ENCODE data around the gene SNRNP200.

DNA sequence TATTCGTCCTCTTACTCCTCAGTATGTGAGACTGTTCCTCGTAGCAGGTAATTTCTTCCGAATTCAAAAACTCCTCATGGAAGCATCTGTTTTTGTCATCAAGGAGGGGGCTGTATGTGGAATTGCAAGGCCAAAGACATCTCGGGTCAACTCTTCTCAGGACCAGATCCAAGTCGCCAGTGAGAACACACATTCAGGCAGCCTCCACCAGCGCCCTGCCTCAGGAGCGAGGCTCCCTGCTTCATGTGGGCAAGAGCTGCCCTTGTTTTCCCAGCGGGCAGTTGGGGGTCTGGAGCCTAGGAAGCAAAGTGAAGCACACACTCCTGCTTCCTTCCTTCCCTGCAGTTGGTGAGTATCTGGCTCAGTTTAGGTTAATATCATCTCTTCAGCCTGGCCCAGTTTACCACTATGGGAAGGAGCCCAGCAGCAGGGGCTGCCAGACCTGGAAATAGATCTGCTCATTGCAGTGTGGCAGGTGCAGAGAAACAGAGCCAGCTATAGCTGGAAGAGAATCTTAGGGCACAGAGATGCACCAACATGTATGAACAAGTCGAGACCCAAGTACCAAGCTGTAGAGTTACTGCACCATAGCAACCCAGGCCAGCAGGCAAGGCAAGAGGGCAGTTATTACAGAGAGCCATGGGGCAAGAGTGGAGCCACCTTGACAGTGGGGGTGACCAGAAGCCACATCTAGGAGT is 64.9 kb downstream of the SNRNP200 start:
- TF ChIP-seq, protein P1, sequence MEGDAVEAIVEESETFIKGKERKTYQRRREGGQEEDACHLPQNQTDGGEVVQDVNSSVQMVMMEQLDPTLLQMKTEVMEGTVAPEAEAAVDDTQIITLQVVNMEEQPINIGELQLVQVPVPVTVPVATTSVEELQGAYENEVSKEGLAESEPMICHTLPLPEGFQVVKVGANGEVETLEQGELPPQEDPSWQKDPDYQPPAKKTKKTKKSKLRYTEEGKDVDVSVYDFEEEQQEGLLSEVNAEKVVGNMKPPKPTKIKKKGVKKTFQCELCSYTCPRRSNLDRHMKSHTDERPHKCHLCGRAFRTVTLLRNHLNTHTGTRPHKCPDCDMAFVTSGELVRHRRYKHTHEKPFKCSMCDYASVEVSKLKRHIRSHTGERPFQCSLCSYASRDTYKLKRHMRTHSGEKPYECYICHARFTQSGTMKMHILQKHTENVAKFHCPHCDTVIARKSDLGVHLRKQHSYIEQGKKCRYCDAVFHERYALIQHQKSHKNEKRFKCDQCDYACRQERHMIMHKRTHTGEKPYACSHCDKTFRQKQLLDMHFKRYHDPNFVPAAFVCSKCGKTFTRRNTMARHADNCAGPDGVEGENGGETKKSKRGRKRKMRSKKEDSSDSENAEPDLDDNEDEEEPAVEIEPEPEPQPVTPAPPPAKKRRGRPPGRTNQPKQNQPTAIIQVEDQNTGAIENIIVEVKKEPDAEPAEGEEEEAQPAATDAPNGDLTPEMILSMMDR (IDR thresholded peaks at IDR 0.05), result no peak
- no peak for TF ChIP-seq POLR2A (IDR thresholded peaks at IDR 0.05)
